Raji (cell line): ENCODE measurements around the gene GALT.

ENCODE experiments used
- POLR2A ChIP-seq: IDR thresholded peaks from 2 replicates; pipeline ENCODE4 v1.6.1; 2011; ENCODE audit warnings: low read depth, low read length, control low read depth; ENCODE audit not compliant: insufficient read depth

Gene GALT

DNA sequence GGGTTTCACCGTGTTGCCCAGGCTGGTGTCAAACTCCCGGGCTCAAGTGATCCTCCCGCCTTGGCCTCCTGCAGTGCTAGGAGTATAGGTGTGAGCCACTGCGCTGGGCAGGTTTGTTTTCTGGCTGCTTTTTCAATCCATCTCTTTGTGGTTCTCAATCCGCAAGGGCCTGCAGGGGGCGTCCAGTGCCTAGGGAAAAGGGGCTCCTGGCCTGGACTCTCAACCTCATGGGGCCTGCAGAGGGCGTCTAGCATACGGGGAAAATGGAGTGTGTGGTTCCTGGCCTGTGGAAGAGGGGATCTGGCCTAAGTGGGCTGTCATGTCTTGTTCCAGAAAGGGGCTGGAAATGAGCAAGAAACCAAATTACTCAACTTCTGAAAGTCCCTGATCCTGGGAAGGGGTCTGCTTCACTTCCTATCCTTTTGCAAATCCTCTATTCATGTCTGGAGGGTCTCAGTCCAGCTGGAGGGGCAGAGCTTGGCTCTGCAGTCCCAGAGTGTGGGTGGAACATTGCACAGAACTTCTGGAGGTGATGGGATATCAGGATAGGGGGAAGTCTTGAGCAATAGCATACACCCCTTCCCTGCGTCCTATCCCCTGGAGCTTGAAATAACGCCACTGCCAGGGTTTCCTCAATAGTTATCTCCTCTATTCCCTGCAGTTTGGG is 28.7 kb downstream of the GALT start:
- TF ChIP-seq POLR2A: no peak

- TF ChIP-seq POLR2A: no peak
Measured at GRCh38 chr9:34675869-34676268, 29.4 kb downstream of the GALT start.

GRCh38 chr9:34684145-34684544 is 37.7 kb downstream of the GALT start:
- no peak for TF ChIP-seq POLR2A

GRCh38 chr9:34684816-34685215 is 38.3 kb downstream of the GALT start:
- no peak for TF ChIP-seq POLR2A

DNA sequence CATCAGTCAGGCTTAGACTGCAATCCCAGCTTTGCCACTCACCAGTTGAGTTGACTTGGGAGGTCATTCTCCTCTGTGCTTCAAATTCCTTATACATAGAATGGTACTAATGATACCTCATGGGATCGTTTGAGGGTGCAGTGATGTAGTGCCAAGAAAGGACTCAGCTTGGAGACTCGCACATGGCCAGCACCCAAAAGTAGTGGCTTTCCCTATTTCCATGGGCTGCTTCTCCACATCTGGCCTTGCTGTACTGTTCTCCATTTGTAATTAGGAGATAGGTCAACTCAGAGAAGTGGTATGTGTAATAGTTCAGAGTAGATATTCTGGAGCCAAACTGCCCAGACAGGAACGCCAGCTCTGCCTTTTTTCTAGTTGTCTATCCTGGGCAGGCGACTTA is 39.1 kb downstream of the GALT start:
- no peak for TF ChIP-seq POLR2A

DNA sequence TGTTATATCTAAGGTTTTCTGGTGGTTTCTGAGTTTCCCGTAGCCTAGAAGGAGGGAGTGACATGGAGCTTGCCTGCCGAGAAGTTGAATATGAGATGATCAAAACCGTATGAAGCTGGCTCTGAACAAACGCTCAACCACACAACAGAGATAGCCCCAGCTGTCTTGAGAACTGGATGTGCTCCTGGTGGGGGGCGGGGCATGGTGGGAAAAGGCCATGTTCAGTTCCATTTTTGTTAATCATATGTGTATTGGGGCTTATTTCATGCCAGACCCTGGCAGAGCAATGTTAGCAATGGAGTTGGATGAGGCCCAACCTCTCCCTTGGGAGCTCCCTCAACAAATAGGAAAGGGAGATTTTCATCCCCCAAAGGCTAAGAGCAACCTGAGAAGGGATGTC is 39.8 kb downstream of the GALT start:
- no peak for TF ChIP-seq POLR2A

DNA sequence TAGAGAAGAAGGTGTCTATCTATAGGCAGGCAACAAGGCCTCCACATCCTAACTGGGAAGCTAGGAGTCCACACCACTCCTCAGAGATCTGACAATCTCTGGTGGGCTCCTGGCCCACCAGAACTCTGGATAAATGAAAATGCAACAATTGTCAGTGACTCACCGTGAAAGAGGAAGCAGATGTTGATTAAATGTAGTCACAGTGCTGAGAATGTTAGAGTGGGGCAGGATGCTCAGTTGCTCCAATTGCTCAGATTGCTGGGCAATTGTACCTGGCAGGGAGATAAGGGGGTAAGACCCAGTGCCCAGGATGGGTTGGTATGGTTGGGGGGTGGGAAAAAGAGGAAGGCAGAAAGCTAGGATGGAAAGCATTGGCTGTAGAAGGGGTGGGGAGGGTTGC is 40.3 kb downstream of the GALT start:
- TF ChIP-seq POLR2A: no peak

DNA sequence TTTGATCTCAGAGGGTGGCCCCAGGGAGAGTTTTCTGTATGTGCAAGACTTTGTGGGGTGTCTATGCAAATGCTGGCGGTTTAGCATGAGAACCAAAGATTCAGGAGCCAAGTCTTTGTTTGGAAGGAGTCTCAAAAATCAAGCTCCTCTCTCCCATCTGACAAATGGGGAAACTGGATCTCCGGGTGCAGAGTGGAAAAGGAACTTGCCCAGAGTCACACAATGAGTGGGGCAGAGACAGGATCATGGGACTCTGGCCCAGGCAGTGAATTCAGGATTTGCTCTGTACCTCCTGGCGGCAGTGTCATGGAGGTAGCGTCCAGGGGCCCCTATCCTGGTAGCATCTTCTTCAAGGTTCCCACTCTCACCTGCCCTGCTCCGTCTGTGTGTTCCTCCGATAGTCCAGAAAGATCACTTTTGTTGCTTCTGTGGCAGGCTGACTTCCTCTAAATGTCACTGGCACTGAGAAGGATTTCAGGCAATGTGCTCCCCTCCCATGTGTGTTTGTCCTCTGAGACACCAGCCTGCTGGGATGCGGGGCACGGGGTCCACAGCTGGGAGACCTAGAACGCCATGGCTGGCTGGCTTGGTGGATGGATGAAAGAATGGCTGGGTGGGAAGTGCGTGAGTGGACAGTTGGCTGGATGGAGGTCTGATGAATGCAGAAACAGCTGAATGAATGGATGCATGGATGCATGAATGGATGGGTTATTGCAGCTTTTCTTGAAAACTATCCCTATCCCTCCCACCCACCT is 41.0 kb downstream of the GALT start:
- no peak for TF ChIP-seq POLR2A

DNA sequence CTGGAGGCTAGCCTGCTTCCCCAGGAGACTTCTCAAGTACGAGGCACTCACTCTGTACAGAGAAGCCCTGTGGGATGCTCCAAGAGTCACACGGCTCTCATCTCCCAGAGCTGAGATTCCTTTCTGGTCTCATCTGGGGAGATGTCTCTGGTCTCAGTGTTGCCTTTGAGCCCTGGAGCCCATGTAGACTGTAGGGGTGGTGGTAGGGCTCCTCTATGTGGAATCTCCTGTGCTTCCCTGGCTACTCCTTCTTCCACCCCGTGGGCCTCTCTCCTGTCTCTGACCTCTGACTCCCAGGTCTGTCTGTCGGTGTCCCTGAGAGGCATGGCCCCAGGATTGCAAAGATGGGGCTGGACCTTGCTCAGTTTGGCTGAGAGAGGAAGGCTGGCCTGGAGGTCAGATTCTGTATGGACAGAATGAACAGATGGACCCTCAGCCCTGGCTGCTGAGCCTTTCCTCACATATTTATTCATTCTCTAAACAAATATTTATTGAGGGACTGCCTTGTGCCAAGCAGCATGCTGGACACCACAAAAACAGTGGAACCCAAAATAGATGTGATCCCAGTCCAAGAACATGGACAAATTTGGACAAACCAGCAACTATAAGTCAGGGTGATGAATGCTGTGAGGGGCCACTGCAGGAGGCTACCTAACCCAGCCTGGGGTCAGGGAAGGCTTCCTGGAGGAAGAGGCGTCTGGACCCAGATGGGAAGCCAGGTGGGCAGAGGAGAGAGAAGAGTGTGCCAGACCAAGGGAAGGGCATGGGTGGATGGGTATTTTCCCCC is 42.0 kb downstream of the GALT start:
- no peak for TF ChIP-seq POLR2A

GRCh38 chr9:34689116-34689470 is 42.6 kb downstream of the GALT start:
- TF ChIP-seq POLR2A: no peak

DNA sequence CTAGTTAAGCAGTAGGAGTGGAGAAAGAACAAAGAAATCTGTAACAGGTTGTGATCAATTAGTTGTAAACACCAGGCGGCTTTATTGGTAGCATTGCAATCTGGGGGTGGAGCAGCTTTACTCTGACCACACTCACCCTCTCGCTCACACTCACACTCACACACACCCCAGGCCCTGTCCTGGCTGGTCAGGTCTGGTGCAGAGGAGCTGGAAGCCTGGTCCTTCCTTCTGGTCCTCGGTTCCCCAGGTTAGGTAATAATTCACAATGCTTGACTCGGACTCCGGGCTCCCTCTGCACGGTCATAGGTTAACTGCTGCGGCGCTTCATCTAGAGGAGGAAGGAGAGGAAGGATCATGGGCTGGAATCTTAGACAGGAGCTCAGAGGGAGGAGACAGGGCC is 43.0 kb downstream of the GALT start:
- TF ChIP-seq POLR2A: no peak

DNA sequence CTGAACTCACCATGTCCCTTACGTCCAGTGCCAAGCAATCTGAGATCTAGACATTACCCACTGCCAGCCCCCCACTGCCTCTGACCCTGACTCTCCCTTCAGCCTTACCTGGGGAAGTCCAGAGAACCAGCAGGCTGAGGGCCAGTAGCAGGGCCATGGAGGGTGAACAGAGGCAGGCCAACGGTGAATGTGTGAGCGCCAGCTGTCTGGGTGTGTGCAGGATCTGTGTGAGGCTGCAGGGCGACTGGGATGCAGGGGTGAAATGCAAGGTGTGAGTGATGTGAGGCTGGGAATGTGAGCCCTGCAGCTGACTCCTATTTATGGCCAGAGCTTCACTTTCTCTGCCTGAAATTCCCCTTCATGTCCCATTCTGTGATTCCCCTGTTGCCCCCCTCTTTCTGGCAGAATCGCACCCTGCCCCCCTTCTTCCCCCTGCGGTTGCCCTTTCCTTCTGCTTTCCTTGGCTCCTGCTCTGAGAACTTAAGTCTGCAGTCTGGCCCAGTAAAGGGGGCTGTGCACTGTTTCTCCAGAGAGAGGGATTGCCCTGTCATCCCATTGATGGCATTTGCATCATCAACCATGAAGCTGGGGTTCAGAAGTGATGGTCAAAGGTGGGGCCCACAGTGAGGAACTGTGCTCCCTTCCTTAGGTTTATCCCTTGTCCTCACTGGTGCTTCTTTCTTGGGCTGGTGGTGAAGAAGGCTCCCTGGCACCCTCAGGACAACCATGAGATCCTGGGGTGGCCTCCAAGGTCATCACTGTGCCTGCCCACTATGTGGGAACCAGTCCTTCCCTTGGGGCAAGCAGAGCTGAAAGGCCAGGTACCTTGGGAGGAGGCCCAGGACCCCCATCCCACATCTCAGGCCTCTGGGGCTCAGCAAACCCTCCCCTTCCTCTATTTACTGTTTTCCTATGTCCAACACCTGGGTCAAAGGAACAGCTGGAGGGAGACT is 44.8 kb downstream of the GALT start, which contains the start of gene CCL19:
TSS of gene CCL19 (minus strand) at position 294 of the 953 bp plus-strand sequence. CDS start at position 157, 137 bp downstream.
- no peak for TF ChIP-seq POLR2A

DNA sequence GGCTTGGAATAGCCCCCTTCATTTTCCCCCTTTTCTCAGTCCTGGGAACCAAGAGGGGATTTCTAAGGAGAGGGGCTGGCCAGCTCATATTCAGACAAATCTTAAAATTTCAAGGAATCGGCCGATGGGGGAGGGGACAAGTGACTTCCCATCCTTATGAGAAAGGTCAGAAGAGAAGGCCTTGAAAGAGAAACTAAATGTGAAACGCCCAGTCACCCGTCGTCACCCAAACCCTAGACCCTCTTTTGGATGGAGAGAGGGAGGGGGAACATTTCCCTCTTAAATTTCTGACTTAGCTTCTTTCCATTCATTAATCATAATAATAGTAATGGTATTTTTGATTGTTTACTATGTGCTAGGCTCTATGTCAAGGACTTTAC is 45.5 kb downstream of the GALT start:
- no peak for TF ChIP-seq POLR2A

DNA sequence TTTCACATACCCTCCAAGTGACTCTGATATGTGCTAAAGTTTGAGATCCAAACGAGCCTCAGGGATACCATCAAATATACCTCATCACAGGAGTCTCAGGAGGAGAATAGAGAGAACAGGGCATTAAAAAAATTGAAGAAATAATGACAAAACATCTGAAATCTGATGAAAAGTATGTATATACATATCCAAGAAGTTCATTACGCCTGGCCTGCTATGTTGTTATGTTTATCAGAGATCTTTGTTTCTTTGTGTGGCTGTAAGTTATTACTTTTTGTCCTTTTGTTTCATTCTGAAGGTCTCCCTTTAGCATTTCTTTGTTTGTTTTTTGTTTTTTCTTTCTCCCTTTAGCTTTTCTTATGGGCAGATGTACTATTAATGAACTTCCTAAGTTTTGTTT is 47.1 kb downstream of the GALT start:
- no peak for TF ChIP-seq POLR2A

- no peak for TF ChIP-seq POLR2A
Measured at GRCh38 chr9:34694811-34695210, 48.3 kb downstream of the GALT start.
